ENCODE data around the gene TAS2R1.
"Not testable (repeated sequence)": the region's sequence is repeated elsewhere in the genome, so short reads cannot be mapped to it uniquely, and the experiment has no call there.

Gene TAS2R1

GRCh38 chr5:9598329-9598728 lies 31.8 kb downstream of the TAS2R1 start:
- H3K4me1 ChIP-seq (ENCODE audit: control insufficient read depth, insufficient read depth, low read length); H3K4me3 ChIP-seq (ENCODE audit: low read length); H3K36me3 ChIP-seq (ENCODE audit: control insufficient read depth, insufficient read depth, low read length): not testable (repeated sequence)

GRCh38 chr5:9597322-9597721 lies 32.8 kb downstream of the TAS2R1 start:
- H3K9ac ChIP-seq (ENCODE audit: low read length); H3K36me3 ChIP-seq (ENCODE audit: control insufficient read depth, insufficient read depth, low read length); H3K4me3 ChIP-seq (ENCODE audit: low read length); H3K4me1 ChIP-seq (ENCODE audit: control insufficient read depth, insufficient read depth, low read length); H3K27me3 ChIP-seq (ENCODE audit: control insufficient read depth, insufficient read depth, low read length); H3K27ac ChIP-seq (ENCODE audit: low read depth, low read length): not testable (repeated sequence)

More at GRCh38 chr5:9598329-9598728, 31.8 kb downstream of the TAS2R1 start:
- H3K27ac ChIP-seq (ENCODE audit: low read depth, low read length); H3K9ac ChIP-seq (ENCODE audit: low read length); H3K27me3 ChIP-seq (ENCODE audit: control insufficient read depth, insufficient read depth, low read length): not testable (repeated sequence)

GRCh38 chr5:9596824-9597223 lies 33.3 kb downstream of the TAS2R1 start:
- Histone ChIP-seq H3K9ac (ENCODE audit: low read length) (no peak overlapping the region), H3K4me3 (ENCODE audit: low read length) (no peak overlapping the region), H3K36me3 (ENCODE audit: control insufficient read depth, insufficient read depth, low read length) (no peaks in the 10 kb centered on the region), H3K27me3 (ENCODE audit: control insufficient read depth, insufficient read depth, low read length) (no peaks in the 10 kb centered on the region), H3K27ac (ENCODE audit: low read depth, low read length) (no peak overlapping the region), H3K4me1 (ENCODE audit: control insufficient read depth, insufficient read depth, low read length) (no peaks in the 10 kb centered on the region)

- Histone ChIP-seq H3K36me3 (ENCODE audit: control insufficient read depth, insufficient read depth, low read length) (no peaks in the 10 kb centered on the region), H3K27me3 (ENCODE audit: control insufficient read depth, insufficient read depth, low read length) (no peaks in the 10 kb centered on the region), H3K27ac (ENCODE audit: low read depth, low read length) (no peak overlapping the region), H3K9ac (ENCODE audit: low read length) (no peak overlapping the region), H3K4me1 (ENCODE audit: control insufficient read depth, insufficient read depth, low read length) (no peaks in the 10 kb centered on the region), H3K4me3 (ENCODE audit: low read length) (no peak overlapping the region)
These were observed 33.9 kb downstream of the TAS2R1 start for GRCh38 chr5:9596171-9596780.

GRCh38 chr5:9594913-9595312 lies 35.2 kb downstream of the TAS2R1 start:
- no peaks in the 10 kb centered on the region for H3K27me3 ChIP-seq (ENCODE audit: control insufficient read depth, insufficient read depth, low read length)
- H3K9ac ChIP-seq (ENCODE audit: low read length), result no peak overlapping the region
- H3K4me3 ChIP-seq (ENCODE audit: low read length), result no peak overlapping the region
- no peak overlapping the region for H3K27ac ChIP-seq (ENCODE audit: low read depth, low read length)
- H3K4me1 ChIP-seq (ENCODE audit: control insufficient read depth, insufficient read depth, low read length), result no peaks in the 10 kb centered on the region
- no peaks in the 10 kb centered on the region for H3K36me3 ChIP-seq (ENCODE audit: control insufficient read depth, insufficient read depth, low read length)

- no peak overlapping the region for H3K27ac ChIP-seq (ENCODE audit: low read depth, low read length)
- H3K36me3 ChIP-seq (ENCODE audit: control insufficient read depth, insufficient read depth, low read length), result no peaks in the 10 kb centered on the region
These were observed 40.9 kb downstream of the TAS2R1 start for GRCh38 chr5:9589049-9589835.

GRCh38 chr5:9588254-9588653 lies 41.9 kb downstream of the TAS2R1 start:
- H3K36me3 ChIP-seq (ENCODE audit: control insufficient read depth, insufficient read depth, low read length), result no peaks in the 10 kb centered on the region
- H3K9ac ChIP-seq (ENCODE audit: low read length), result no peak overlapping the region
- H3K4me1 ChIP-seq (ENCODE audit: control insufficient read depth, insufficient read depth, low read length), result no peaks in the 10 kb centered on the region
- no peak overlapping the region for H3K4me3 ChIP-seq (ENCODE audit: low read length)
- no peaks in the 10 kb centered on the region for H3K27me3 ChIP-seq (ENCODE audit: control insufficient read depth, insufficient read depth, low read length)
- no peak overlapping the region for H3K27ac ChIP-seq (ENCODE audit: low read depth, low read length)

More at GRCh38 chr5:9589049-9589835, 40.9 kb downstream of the TAS2R1 start:
- Histone ChIP-seq H3K9ac (ENCODE audit: low read length) (no peak overlapping the region), H3K4me3 (ENCODE audit: low read length) (no peak overlapping the region), H3K4me1 (ENCODE audit: control insufficient read depth, insufficient read depth, low read length) (no peaks in the 10 kb centered on the region), H3K27me3 (ENCODE audit: control insufficient read depth, insufficient read depth, low read length) (no peaks in the 10 kb centered on the region)

- Histone ChIP-seq H3K36me3 (ENCODE audit: control insufficient read depth, insufficient read depth, low read length) (no peaks in the 10 kb centered on the region), H3K27ac (ENCODE audit: low read depth, low read length) (no peak overlapping the region), H3K9ac (ENCODE audit: low read length) (no peak overlapping the region), H3K27me3 (ENCODE audit: control insufficient read depth, insufficient read depth, low read length) (no peaks in the 10 kb centered on the region), H3K4me3 (ENCODE audit: low read length) (no peak overlapping the region), H3K4me1 (ENCODE audit: control insufficient read depth, insufficient read depth, low read length) (no peaks in the 10 kb centered on the region)
These were observed 43.0 kb downstream of the TAS2R1 start for GRCh38 chr5:9587135-9587534.

GRCh38 chr5:9582406-9582805 lies 47.7 kb downstream of the TAS2R1 start:
- H3K4me1 ChIP-seq (ENCODE audit: control insufficient read depth, insufficient read depth, low read length), result no peaks in the 10 kb centered on the region
- H3K36me3 ChIP-seq (ENCODE audit: control insufficient read depth, insufficient read depth, low read length), result no peaks in the 10 kb centered on the region
- no peak overlapping the region for H3K4me3 ChIP-seq (ENCODE audit: low read length)
- H3K9ac ChIP-seq (ENCODE audit: low read length), result no peak overlapping the region
- no peaks in the 10 kb centered on the region for H3K27me3 ChIP-seq (ENCODE audit: control insufficient read depth, insufficient read depth, low read length)
- no peak overlapping the region for H3K27ac ChIP-seq (ENCODE audit: low read depth, low read length)

Measured in rectal smooth muscle tissue (tissue), 1 donor.